Activated naive CD8-positive, alpha-beta T cell treated with anti-CD3 and anti-CD28 coated beads, Interleukin-2, amount 50 U/mL, for 24 hours (primary cell): Measurements from ENCODE around the gene COPE.
A peak's percentile ranks its signal among the peaks of the same experiment; 100 is the strongest.
"Not testable (repeated sequence)": the region's sequence is repeated elsewhere in the genome, so short reads cannot be mapped to it uniquely, and the experiment has no call there.

ENCODE experiments used
- ATAC-seq: fragments of 150-1000 bp; cut with Tn5 transposase; one replicate; pipeline ENCODE4 v1.10.0; 2021
- DNase-seq: peaks from one replicate; pipeline ENCODE4 v3.0.0; 2021
- H3K27ac Mint-ChIP-seq: one replicate; pipeline ENCODE4 v1.8.0; 2021; ENCODE audit warnings: mild to moderate bottlenecking, mixed read lengths
- H3K27me3 Mint-ChIP-seq: one replicate; pipeline ENCODE4 v1.8.0; 2021; ENCODE audit warnings: mixed read lengths
- H3K36me3 Mint-ChIP-seq: one replicate; pipeline ENCODE4 v1.8.0; 2021; ENCODE audit warnings: low read depth, mixed read lengths
- H3K4me1 Mint-ChIP-seq: one replicate; pipeline ENCODE4 v1.8.0; 2021; ENCODE audit warnings: mixed read lengths
- H3K4me3 Mint-ChIP-seq: one replicate; pipeline ENCODE4 v1.8.0; 2021; ENCODE audit warnings: mild to moderate bottlenecking, moderate library complexity, mixed read lengths
- H3K9me3 Mint-ChIP-seq: one replicate; pipeline ENCODE4 v1.8.0; 2021; ENCODE audit warnings: mixed read lengths

Gene COPE

DNA sequence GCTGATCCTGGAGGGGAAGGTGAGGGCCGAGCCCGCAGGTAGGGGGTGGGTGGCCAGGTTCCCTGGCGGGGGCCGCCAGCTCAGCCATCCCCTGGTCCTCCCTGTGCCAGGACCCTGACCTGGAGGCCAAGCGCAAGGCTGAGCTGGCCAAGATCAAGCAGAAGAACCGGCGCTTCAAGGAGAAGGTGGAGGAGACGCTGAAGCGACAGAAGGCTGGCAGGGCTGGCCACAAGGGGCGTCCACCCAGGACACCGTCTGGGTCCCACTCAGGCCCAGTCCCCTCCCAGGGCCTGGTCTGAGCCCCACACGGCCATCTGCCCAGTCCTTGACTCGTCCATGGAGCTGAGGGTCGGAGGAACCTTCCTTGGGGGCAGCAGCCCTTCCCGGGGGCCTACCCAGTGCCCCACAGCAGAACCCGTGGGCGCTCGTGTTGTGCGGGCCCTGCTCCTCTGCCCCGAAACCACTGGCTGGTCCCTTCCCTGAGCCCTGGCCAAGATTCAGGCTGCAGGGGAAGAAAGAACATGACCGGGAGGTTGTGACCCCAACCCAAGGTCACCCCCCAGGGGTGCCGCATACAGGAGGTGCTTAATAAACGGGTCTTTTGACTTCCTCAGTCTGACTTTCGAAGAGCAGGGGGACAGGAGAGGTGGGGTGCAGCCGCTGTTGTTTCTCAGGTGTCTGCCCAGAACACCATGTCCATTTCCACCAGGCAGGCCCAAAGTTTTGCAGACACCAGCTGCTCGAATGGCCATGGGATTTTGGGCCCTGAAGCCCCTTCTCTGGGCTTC lies 9.0 kb upstream of the COPE start:
- Mint-ChIP-seq H3K36me3 (peaks cover 21% of the 10 kb centered on the region), H3K9me3 (no peaks in the 10 kb centered on the region), H3K27me3 (peaks cover 2% of the 10 kb centered on the region), H3K27ac (no peak overlapping the region), H3K4me1 (peaks cover 3% of the 10 kb centered on the region), H3K4me3 (no peak overlapping the region)
- DNase-seq (no peak), ATAC-seq (no peak)

DNA sequence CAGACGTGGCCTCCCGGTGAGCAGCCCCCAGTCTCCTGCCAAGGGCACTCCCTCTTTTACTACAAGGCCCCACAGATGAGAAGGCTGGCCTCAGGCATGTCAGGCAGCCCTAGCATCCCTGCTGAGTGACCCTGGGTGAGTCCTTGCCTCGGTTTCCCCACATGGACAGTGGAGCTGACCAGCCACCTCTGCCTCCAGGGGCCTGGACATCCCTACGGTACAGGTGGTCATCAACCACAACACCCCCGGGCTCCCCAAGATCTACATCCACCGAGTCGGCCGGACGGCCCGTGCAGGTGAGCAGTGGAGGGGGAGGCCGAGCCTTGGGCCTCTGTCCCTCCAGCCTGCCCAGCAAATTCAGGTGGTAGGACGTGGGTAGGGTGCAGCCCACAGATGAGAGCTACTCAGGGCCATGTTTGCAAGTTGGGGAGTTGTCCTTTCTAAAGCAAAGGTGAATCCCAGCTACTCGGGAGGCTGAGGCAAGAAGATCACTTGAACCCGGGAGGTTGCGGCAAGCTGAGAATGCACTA lies 5.6 kb upstream of the COPE start:
- H3K27ac Mint-ChIP-seq = no peak overlapping the region

DNA sequence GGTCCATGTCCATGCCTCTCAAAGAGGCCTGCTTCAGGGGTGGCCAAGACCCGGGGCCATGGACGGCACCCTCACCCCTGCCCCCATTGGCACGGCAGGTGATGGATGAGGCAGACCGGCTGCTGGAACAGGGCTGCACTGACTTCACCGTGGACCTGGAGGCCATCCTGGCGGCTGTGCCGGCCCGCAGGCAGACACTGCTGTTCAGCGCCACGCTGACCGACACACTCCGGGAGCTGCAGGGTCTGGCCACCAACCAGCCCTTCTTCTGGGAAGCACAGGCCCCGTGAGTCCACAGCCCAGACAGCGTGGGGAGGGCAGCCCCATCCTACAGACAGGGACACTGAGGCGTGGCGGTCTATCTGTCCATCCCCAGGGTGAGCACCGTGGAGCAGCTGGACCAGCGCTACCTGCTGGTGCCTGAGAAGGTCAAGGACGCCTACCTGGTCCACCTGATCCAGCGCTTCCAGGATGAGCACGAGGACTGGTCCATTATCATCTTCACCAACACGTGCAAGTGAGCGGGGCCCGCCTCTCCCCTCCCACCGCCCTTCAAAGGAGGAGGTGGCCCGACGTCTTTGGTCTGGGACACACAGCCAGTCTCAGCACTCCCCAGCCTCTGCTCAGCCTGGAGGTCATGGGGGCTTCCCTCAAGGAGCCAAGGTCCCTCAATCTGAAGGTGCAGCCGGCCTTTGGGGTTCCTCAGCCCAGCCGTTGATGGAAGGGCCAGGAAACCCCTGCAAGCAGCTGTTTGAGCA lies 3.2 kb upstream of the COPE start:
- no peak for DNase-seq
- Mint-ChIP-seq H3K27me3 (peaks cover 3% of the 10 kb centered on the region), H3K4me3 (no peak overlapping the region), H3K27ac (no peak overlapping the region), H3K4me1 (peaks cover 34% of the 10 kb centered on the region), H3K9me3 (no peaks in the 10 kb centered on the region), H3K36me3 (peaks cover 49% of the 10 kb centered on the region)
- ATAC-seq = no peak

More for the DNA sequence above, 5.6 kb upstream of the COPE start:
- no peaks in the 10 kb centered on the region for H3K9me3 Mint-ChIP-seq
- DNase-seq (no peak), ATAC-seq (no peak)
- H3K4me3 Mint-ChIP-seq = no peak overlapping the region
- H3K36me3 Mint-ChIP-seq = peaks cover 40% of the 10 kb centered on the region
- no peaks in the 10 kb centered on the region for H3K27me3 Mint-ChIP-seq
- H3K4me1 Mint-ChIP-seq = peaks cover 15% of the 10 kb centered on the region

DNA sequence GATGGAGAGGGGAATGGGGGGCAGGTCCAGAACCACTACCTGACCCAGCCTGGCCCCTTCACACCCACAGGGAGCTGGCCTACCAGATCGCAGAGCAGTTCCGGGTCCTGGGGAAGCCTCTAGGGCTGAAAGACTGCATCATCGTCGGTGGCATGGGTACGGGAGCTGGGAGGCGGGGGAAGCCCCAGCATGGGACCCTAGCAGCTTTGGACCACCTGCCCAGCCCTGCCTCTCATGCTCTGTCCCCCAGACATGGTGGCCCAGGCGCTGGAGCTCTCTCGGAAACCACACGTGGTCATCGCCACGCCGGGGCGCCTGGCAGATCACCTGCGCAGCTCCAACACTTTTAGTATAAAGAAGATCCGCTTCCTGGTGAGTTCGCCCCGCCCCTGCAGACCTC lies 2.4 kb upstream of the COPE start:
- Mint-ChIP-seq H3K4me3 (no peak overlapping the region), H3K27ac (no peak overlapping the region), H3K9me3 (no peaks in the 10 kb centered on the region), H3K4me1 (peaks cover 38% of the 10 kb centered on the region), H3K27me3 (peaks cover 3% of the 10 kb centered on the region), H3K36me3 (peaks cover 49% of the 10 kb centered on the region)
- no peak for ATAC-seq
- DNase-seq = no peak

DNA sequence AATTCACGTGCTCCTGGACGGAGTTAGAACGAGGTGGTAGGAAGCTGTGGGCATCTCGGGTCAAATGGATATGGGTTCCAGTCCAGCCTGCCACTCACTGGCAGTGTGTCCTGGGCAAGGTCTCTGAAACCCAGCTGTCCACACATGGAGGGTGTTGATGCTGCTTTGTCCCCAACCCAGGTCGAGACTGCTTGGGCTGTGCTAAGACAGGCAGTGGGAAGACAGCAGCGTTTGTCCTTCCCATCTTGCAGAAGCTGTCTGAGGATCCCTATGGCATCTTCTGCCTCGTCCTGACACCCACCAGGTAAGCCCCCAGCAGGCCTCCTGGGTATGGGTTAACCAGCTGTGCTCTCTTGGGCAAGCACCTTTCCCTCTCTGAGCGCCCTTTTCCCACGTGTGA lies 1.2 kb upstream of the COPE start:
- Mint-ChIP-seq H3K4me1 (peaks cover 46% of the 10 kb centered on the region), H3K9me3 (no peaks in the 10 kb centered on the region), H3K27ac (peak overlapping the region; percentile 94), H3K4me3 (peak overlapping the region; percentile 94), H3K36me3 (peaks cover 45% of the 10 kb centered on the region), H3K27me3 (peaks cover 3% of the 10 kb centered on the region)
- ATAC-seq (no peak), DNase-seq (no peak)

DNA sequence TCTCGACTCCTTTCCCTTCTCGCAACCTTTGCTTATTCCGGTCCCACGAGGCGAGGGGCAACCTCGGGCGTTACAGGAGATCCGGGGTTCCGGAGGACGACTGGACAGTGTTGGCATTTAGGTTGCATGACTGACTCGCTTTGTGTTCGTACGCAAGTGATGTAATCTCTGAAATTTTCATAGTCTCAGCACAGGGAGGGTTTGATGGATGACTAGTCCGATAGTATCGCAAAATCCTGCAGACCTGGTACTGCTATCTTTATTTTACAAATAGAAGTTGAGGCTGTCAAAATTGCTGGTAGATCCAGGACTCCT lies 670 bp upstream of the COPE start:
- DNase-seq (no peak), ATAC-seq (no peak)
- Mint-ChIP-seq H3K27me3 (peaks cover 3% of the 10 kb centered on the region), H3K4me3 (peak overlapping the region; percentile 94), H3K36me3 (peaks cover 48% of the 10 kb centered on the region), H3K9me3 (no peaks in the 10 kb centered on the region), H3K27ac (peak overlapping the region; percentile 94), H3K4me1 (peaks cover 50% of the 10 kb centered on the region)

DNA sequence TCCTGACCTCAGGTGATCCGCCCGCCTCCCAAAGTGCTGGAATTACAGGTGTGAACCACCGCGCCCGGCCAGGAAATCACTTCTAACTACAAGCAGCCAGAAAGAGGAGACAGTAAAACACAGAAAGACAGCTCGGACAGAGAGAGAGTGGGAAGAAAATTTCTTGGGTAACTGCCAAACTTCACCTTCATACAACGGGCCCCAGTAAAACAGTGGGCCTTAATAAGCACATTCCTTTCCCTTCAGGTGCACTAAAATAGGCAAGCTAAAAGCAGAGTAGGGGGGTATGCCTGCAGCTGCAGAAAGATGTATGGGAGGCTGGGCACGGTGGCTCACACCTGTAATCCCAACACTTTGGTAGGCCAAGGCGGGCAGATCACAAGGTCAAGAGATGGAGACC lies 1.6 kb downstream of the COPE start:
- H3K27me3 Mint-ChIP-seq, DNase-seq, H3K9me3 Mint-ChIP-seq, ATAC-seq: not testable (repeated sequence)
- peaks cover 55% of the 10 kb centered on the region for H3K4me1 Mint-ChIP-seq
- H3K36me3 Mint-ChIP-seq = peaks cover 40% of the 10 kb centered on the region
- H3K27ac Mint-ChIP-seq = peak overlapping the region; percentile 44
- H3K4me3 Mint-ChIP-seq = peak overlapping the region; percentile 94

DNA sequence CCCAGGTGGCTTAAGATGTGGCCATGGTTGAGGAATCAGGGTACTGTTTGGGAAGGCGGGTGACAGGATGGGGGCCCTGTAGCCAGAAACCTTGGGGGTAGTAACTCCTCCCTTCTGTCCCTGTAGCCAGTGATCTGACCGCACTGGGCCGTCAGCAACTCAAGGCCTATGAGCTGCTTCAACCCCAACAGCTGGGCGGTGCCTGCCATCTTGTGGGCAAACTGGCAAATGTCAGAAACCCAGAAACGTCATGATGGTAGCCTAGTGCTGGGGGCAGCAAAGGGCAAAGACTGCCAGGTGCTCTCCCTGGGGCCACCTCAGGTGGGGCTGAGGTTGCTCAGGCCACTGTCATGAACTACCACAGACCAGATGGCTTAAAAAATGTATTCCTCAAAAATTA lies 3.5 kb downstream of the COPE start:
- no peak for ATAC-seq
- peak overlapping the region; percentile 39 for H3K27ac Mint-ChIP-seq
- no peaks in the 10 kb centered on the region for H3K9me3 Mint-ChIP-seq
- peaks cover 3% of the 10 kb centered on the region for H3K27me3 Mint-ChIP-seq
- H3K36me3 Mint-ChIP-seq = peaks cover 32% of the 10 kb centered on the region
- H3K4me3 Mint-ChIP-seq = no peak overlapping the region
- peaks cover 48% of the 10 kb centered on the region for H3K4me1 Mint-ChIP-seq
- peak; percentile 51 for DNase-seq

DNA sequence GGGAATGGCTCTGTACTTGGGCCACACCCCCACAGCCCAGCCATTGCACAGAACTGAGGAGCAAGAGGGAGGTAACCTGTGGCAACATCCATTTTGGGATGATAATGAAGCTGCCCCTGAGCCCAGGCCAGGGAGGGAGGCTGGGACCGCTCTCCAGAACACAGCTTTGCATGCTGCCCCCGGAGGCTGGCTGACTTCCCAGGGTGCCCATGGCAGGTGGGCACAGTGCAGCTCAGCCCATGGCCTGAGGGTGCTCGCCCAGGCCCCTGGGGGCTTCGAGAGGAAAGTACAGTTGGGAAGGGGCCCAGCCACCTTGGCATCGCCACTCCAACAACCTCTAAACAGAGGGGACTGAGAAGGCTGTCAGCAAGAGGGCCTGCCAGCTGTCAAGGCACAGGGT lies 5.7 kb downstream of the COPE start:
- no peaks in the 10 kb centered on the region for H3K27me3 Mint-ChIP-seq
- no peaks in the 10 kb centered on the region for H3K9me3 Mint-ChIP-seq
- H3K4me1 Mint-ChIP-seq = peaks cover 30% of the 10 kb centered on the region
- H3K36me3 Mint-ChIP-seq = peaks cover 24% of the 10 kb centered on the region
- no peak for ATAC-seq
- DNase-seq = no peak
- no peak overlapping the region for H3K27ac Mint-ChIP-seq
- H3K4me3 Mint-ChIP-seq = no peak overlapping the region

DNA sequence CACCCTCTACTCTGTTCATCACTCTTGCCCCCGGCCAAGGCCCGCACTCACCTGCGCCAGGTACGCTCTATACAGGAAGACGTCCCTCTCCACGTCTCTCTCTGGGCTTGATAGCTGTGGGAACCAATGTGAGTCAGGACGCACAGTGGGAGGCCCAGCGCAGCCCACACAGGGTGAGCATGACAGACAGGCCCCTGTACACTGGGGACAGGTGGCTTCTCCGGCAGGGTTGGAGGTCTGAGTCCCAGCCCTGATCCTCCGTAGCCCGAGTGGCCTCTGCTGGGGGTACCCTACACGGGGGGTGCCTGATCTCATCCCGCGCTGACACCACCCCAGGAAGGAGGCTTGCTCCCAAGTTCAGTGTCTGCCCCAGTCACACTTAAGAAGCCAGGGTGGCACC lies 6.3 kb downstream of the COPE start:
- DNase-seq (no peak), ATAC-seq (no peak)
- Mint-ChIP-seq H3K9me3 (no peaks in the 10 kb centered on the region), H3K36me3 (peaks cover 24% of the 10 kb centered on the region), H3K27ac (no peak overlapping the region), H3K4me1 (peaks cover 26% of the 10 kb centered on the region), H3K27me3 (no peaks in the 10 kb centered on the region), H3K4me3 (no peak overlapping the region)

DNA sequence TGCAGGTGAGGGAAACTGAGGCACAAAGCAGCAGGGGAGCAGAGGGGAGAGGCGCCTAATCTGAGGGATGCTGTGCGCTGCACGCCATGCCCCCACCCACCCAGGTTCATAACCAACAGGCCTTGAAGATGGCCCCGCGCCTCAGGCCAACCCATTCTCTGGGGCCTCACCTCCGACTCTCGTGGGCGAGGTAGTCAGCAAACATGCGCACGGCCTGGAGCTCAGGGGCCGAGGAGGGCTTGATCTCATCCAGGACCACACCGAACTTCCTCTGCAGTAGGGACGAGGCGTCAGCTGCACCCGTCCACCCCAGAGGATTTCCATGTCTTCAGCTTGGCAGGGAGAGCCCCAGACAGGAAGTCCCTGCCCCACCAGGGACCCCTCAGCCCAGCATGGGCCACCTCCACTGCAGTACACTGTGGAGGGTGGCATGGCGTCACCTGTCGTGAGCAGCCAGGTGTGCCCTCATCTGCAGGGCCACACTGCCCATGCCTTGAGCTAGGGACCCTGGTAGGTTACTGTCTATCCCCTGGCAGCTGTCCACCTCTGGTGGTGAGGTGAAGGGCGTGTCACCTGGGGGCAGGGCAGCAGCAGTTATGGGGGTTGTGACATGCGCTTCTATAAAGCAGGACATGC lies 8.3 kb downstream of the COPE start:
- no peaks in the 10 kb centered on the region for H3K9me3 Mint-ChIP-seq
- H3K4me1 Mint-ChIP-seq = peaks cover 12% of the 10 kb centered on the region
- ATAC-seq = no peak

DNA sequence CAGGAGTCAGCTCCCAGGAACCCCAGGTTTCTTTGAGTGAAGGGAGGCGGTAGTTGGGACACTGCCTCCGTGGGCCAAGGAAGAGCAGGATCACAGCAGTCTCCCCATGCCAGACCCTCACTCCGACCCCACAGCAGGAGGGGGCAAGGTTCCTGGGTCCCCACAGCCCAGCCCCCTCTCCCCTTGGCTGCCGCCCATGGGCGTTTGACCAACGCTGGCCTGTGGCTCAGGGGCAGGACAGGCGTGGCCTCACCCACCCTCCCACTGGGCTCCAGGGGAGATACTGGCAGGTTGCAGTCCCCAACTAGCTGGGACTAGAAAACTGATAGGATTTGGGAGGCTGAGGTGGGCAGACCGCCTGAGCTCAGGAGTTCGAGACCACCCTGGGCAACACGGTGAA lies 9.2 kb downstream of the COPE start:
- DNase-seq (no peak), ATAC-seq (no peak)
- H3K4me1 Mint-ChIP-seq = peaks cover 6% of the 10 kb centered on the region
- H3K4me3 Mint-ChIP-seq = no peak overlapping the region
- no peaks in the 10 kb centered on the region for H3K9me3 Mint-ChIP-seq
- H3K27ac Mint-ChIP-seq = no peak overlapping the region
- peaks cover 17% of the 10 kb centered on the region for H3K36me3 Mint-ChIP-seq
- no peaks in the 10 kb centered on the region for H3K27me3 Mint-ChIP-seq

More for the DNA sequence above, 8.3 kb downstream of the COPE start:
- H3K36me3 Mint-ChIP-seq = peaks cover 17% of the 10 kb centered on the region
- H3K27ac Mint-ChIP-seq = no peak overlapping the region
- no peak for DNase-seq
- no peak overlapping the region for H3K4me3 Mint-ChIP-seq
- H3K27me3 Mint-ChIP-seq = no peaks in the 10 kb centered on the region

DNA sequence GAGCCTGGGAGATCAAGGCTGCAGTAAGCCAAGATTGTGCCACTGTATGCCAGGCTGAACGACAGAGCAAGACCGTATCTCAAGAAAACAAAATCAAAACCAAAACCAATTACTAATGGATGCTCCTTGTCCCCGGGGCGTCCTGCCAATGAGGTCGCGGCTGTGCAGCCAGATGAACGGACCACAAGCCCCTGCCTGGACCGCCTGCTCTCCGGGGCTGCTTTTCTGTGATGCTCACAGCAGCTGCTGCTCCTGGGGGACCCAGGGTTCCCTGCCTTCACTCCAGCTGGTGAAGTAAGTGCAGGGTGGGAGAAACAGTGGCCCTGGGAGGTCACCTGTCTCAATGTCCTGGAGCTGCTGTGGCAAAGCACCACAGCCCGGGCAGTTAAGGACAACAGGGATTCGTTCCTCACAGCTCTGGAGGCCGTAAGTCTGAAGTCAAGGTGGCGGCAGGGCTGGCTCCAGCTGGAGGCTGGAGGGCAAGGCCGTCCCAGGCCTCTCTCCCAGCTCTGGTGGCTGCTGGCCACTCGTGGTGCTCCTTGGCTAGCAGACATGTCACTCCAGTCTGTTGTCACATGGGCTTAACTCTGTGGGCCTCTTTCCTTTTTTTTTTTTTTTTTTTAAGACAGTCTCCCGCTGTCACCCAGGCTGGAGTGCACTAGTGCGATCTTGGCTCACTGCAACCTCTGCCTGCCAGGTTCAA lies 10.1 kb downstream of the COPE start:
- H3K36me3 Mint-ChIP-seq = peaks cover 16% of the 10 kb centered on the region
- no peak overlapping the region for H3K4me3 Mint-ChIP-seq
- H3K27ac Mint-ChIP-seq = no peak overlapping the region

More for the DNA sequence above, 10.1 kb downstream of the COPE start:
- H3K4me1 Mint-ChIP-seq = peaks cover 5% of the 10 kb centered on the region
- H3K9me3 Mint-ChIP-seq = no peaks in the 10 kb centered on the region
- H3K27me3 Mint-ChIP-seq = no peaks in the 10 kb centered on the region
- ATAC-seq (no peak), DNase-seq (no peak)
